Upper lobe of left lung (tissue), 4 donors: ENCODE data around the gene SERINC5.

Experiments used
- POLR2AphosphoS5 ChIP-seq, 2 donors: sonication (generic); formaldehyde crosslinking; IDR thresholded peaks; one replicate each; pipeline ENCODE4 v1.5.1; 2017; ENCODE audit warnings: antibody characterized with exemption in 2 of 2
- TF ChIP-seq, protein P1 (sequence below), 6 experiments: fragments of 450-650 bp in 4 of 6; fragments of 200-600 bp in 2 of 6; sonication (generic) in 2 of 6; IDR thresholded peaks; one replicate each; pipeline ENCODE4 v1.5.1; 2016 to 2019; ENCODE audit warnings: antibody characterized with exemption in 6 of 6

DNA sequence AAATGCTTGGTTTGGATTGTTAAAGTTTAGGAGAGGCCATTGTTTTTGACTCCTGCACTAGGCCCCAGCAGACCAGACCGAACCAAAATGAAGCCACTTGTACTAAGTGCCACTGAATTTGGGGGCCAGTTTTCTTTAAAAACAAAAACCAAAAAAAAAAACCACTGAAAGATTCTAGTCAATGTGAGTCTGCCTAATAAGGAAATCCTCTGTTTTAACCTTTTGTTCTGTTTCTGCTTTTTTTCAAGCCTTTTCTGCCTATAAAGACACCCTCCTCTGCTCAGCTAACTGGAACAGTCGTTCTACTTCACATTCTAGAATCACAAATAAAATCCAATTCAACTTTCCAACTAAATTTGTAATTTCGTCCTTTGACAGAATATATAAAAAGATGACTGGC, 64.9 kb downstream of the SERINC5 start:
- TF ChIP-seq, protein P1, sequence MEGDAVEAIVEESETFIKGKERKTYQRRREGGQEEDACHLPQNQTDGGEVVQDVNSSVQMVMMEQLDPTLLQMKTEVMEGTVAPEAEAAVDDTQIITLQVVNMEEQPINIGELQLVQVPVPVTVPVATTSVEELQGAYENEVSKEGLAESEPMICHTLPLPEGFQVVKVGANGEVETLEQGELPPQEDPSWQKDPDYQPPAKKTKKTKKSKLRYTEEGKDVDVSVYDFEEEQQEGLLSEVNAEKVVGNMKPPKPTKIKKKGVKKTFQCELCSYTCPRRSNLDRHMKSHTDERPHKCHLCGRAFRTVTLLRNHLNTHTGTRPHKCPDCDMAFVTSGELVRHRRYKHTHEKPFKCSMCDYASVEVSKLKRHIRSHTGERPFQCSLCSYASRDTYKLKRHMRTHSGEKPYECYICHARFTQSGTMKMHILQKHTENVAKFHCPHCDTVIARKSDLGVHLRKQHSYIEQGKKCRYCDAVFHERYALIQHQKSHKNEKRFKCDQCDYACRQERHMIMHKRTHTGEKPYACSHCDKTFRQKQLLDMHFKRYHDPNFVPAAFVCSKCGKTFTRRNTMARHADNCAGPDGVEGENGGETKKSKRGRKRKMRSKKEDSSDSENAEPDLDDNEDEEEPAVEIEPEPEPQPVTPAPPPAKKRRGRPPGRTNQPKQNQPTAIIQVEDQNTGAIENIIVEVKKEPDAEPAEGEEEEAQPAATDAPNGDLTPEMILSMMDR (IDR thresholded peaks at IDR 0.05) = no peak
- no peak for TF ChIP-seq POLR2AphosphoS5 (IDR thresholded peaks at IDR 0.05)
